Measurements from ENCODE around the gene DTYMK.

GRCh38 chr2:241668354-241668753, 18.3 kb downstream of the DTYMK start:
- no peak for TF ChIP-seq CTCF (IDR thresholded peaks at IDR 0.05; ENCODE audit: extremely low read depth in 1 of 2, insufficient read depth in 1 of 2, low read depth in 1 of 2, low read length in 2 of 2)
- TF ChIP-seq POLR2A (IDR thresholded peaks at IDR 0.05; ENCODE audit: low read depth, low read length), result no peak
- TF ChIP-seq POLR2AphosphoS5 (IDR thresholded peaks at IDR 0.05; ENCODE audit: insufficient read depth, low read depth, low read length), result no peak
- TF ChIP-seq EZH2 (IDR thresholded peaks at IDR 0.05; ENCODE audit: borderline replicate concordance, low read depth, low read length, severe bottlenecking), result no peak
- no peak for TF ChIP-seq MAX (IDR thresholded peaks at IDR 0.05; ENCODE audit: insufficient read depth, insufficient read length)
